ENCODE results near the gene TBATA.
A peak's percentile ranks its signal among the peaks of the same experiment; 100 is the strongest.

Gene TBATA

DNA sequence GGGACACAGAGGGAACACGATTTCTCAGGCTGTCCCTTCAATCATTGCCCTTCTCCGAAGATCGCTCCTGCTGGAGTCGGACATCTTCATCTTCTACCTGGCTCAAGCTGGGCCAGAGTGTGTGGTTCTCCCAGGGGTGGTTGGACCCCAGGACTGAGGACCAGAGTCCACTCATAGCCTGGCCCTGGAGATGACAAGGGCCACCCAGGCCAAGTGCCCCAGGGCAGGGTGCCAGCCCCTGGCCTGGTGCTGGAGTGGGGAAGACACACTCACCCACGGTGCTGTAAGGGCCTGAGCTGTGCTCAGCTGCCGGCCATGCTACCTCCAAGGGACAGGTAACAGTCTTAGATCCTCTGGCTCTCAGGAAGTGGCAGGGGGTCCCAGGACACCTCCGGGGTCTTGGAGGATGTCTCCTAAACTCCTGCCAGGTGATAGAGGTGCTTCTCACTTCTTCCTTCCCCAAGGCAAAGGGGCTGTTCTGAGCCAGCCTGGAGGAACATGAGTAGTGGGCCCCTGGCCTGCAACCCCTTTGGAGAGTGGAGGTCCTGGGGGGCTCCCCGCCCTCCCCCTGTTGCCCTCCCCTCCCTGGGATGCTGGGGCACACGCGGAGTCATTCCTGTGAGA lies 23.3 kb downstream of the TBATA start:
- no peak for DNase-seq (ENCODE audit: low spot score)

DNA sequence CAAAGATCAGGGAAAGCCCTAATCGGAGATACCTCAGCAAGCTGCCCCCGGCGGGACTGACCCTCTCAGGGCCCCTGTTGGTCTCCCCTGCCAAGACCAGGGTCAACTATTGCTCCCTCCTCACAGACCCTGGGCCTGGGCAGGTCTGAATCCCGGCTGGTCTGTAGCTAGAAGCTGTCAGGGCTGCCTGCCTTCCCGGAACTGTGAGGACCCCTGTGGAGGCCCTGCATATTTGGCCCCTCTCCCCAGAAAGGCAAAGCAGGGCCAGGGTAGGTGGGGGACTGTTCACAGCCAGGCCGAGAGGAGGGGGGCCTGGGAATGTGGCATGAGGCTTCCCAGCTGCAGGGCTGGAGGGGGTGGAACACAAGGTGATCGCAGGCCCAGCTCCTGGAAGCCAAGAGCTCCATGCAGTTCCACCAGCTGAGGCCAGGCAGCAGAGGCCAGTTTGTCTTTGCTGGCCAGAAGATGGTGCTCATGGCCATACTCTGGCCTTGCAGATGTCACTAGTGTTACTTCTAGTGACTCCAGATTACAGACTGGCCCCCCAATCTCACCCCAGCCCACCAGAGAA lies 24.1 kb downstream of the TBATA start:
- no peak for DNase-seq (ENCODE audit: low spot score)

- no peak for DNase-seq (ENCODE audit: low spot score)
These were observed 24.8 kb downstream of the TBATA start for GRCh38 chr10:70760271-70760787.

- DNase-seq (ENCODE audit: low spot score): no peak
These were observed 25.4 kb downstream of the TBATA start for GRCh38 chr10:70759781-70760180.

- DNase-seq (ENCODE audit: low spot score): peak; percentile 79
These were observed 26.2 kb downstream of the TBATA start for GRCh38 chr10:70758757-70759514.

GRCh38 chr10:70757856-70758255 lies 27.3 kb downstream of the TBATA start:
- no peak for DNase-seq (ENCODE audit: low spot score)

GRCh38 chr10:70756700-70757360 lies 28.3 kb downstream of the TBATA start:
- peak; percentile 37 for DNase-seq (ENCODE audit: low spot score)

- peak; percentile 26 for DNase-seq (ENCODE audit: low spot score)
These were observed 31.1 kb downstream of the TBATA start for GRCh38 chr10:70753841-70754621.

DNA sequence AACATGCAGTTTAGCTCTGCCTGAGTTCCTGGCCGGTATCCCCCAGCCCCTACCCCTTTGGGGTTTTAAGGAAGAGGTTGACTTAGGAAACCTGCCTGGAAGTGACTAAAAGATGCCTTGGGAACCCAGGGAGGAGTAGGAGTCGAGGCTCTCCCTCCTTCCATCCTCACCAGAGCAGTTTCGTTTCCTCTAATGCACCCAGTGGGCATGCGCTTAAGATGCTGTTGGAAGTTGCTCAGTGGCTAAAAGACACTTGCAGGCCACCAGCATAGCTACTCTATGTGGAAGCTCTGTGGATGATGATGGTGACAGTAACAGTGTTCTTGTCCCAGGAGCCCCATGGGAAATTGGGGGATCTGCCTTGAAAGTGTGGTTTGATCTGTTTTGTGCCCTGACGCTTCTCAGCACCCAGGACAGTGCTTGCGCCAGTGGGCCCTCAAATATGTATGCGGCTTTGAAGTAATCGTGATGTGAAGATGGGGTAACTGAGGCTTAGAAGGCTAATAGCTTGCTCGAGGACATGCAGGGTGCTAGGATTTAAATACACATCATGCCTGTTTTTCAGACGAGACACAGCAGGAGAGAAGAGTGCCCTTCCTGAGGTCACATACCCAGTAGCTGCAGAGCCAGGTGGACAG lies 32.0 kb downstream of the TBATA start:
- no peak for DNase-seq (ENCODE audit: low spot score)

DNA sequence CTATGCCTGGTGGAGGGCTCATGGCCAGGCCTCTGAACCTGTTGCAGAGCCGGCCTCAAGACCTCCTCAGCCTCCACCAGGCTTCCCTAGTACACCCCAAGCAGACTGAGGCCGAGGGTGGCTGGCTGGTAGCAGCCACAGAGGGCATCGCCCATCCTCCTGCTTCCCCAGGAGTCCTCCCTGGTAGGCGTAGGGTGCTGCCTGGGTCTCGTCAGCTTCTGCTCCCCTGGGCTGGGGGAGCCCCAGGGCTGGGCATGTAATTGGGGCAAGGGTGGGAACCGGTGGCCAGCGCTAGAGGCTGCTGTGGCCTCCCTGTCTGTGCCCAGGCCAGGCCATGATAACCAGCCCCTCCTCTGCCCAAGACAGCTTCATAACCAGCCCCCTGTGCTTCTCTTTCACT lies 32.6 kb downstream of the TBATA start:
- no peak for DNase-seq (ENCODE audit: low spot score)

- DNase-seq (ENCODE audit: low spot score): no peak
These were observed 33.2 kb downstream of the TBATA start for GRCh38 chr10:70751991-70752390.

- no peak for DNase-seq (ENCODE audit: low spot score)
These were observed 33.8 kb downstream of the TBATA start for GRCh38 chr10:70751356-70751755.

GRCh38 chr10:70750156-70750703 lies 34.9 kb downstream of the TBATA start:
- DNase-seq (ENCODE audit: low spot score): no peak

GRCh38 chr10:70749756-70750155 lies 35.4 kb downstream of the TBATA start:
- DNase-seq (ENCODE audit: low spot score): no peak

DNA sequence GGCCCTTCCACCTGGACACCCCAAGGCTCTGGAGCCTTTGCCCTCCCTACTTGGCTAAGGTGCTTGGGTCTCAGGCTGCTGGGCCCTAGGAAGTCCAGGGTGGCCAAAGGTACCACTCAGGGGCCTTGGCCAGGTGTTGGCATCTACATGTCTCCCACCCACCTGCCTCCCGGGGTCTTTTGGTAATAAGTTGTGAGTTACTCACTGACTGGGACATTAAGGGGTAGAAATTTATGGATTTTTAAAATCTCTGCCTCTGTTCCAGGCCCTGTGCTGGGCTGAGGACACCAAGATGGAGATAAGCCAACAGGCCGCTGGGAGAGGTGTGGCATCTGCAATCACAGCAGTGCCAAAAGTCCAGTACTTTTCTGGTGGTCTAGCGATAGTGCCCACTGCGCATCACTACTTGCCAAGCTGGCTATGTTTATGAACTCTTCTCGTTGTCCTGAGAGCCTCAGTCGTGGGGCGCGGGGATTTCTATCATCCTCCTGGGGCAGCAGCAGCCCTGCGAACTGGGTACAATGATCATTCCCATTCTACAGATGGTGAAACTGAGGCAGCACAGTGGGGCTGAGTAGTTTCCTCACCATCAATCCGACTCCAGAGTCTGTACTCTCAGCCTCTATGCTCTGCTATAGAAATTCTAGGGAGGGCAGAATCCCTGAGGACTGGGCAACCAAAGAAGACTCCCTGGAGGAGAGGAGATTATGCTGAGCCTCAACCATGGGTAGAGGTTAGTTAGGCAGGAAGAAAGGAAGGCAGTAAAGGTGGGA lies 36.2 kb downstream of the TBATA start:
- no peak for DNase-seq (ENCODE audit: low spot score)

DNA sequence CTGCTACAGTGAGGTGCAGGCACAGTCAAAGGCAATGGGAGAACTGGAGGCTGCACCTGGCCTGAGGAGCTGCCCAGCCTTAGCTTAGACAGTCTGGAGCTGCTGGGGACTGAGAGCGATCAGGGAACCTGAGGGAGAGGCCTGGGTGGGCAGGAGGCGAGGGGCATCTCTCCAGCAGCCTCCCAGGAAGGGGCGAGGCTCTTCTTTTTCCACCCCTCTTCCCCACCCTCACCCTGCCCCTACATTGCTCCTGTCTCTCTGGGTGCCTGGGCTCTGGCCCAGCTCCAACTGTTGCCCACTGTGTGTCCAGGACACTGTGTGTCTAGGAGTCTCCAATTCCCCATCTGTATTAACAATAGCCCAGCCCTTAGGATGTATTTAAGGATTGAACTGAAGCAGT lies 36.9 kb downstream of the TBATA start:
- DNase-seq (ENCODE audit: low spot score): no peak

GRCh38 chr10:70747192-70747965 lies 37.8 kb downstream of the TBATA start:
- no peak for DNase-seq (ENCODE audit: low spot score)

- DNase-seq (ENCODE audit: low spot score): no peak
These were observed 39.6 kb downstream of the TBATA start for GRCh38 chr10:70745555-70745954.

DNA sequence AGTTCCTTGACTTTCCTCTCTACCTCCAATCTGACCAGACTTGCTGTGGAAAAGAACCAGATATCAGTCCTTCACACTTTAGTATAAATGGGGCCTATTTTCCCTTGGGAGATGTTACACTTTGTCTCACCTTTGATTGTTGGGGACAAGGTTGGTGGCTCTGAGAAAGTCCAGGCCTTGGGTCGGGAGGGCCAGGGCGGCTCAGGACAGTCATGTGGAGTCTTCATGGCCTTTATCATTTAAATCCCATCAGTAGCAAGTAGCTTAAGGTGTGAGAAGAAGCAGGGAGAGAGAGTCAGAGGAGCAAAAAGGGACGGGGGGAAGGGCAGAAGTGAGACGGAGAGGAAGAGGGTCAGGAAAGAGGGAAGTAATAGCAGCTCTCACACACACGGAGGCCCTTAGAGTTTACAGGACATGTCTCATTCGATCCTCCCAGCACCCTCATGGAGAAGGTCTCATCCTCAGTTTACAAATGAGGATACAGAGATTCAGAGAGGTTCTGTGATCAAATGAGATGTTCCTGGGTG lies 40.5 kb downstream of the TBATA start:
- no peak for DNase-seq (ENCODE audit: low spot score)
